Stimulated activated CD4-positive, alpha-beta T cell treated with anti-CD3 and anti-CD28 coated beads, Interleukin-15, amount 100 ng/mL, for 24 hours (primary cell): ENCODE data around the gene CCDC9B.

ENCODE experiments used
- DNase-seq: peaks from one replicate; pipeline ENCODE4 v3.0.0-alpha.2; 2020

The CCDC9B gene

DNA sequence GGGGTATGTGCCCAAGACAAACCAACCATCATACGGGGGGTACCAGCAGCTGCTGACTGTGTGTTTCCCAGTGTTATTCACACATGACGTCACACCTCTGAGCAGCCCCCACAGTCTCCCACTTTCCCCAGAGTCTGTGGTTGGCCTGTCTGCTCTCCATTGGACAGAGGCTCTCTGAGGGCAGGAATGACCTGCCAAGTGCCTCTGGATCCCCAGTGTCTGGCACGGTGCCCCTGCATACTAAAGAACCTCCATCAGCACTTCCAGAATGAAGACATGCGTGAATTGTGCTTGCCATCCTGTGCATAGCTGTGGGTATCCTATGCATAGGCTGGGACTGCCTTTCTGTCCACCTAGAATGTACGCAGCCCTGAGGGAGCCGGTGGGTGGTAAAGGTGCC, 3.5 kb upstream of the CCDC9B start:
- DNase-seq: no peak

DNA sequence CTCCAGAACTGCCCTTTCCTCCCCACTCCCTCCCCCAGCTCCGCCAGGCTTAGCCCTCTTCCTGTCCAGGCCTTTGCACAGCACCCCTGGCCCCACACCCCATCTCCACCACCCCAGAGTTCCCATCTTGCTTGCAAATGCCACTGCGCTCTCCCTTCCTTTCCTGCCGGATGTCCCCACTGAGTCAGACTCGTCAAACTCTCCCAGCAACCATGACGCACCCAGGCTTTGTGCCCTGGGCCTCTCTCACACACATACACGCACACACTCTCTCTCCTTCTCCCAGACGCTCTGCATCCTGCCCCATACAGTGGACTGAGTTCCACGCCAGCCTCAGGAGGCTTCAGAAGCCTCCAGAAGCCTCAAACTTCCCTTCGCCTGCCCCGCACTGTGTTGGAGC, 2.8 kb upstream of the CCDC9B start:
- DNase-seq: no peak

DNA sequence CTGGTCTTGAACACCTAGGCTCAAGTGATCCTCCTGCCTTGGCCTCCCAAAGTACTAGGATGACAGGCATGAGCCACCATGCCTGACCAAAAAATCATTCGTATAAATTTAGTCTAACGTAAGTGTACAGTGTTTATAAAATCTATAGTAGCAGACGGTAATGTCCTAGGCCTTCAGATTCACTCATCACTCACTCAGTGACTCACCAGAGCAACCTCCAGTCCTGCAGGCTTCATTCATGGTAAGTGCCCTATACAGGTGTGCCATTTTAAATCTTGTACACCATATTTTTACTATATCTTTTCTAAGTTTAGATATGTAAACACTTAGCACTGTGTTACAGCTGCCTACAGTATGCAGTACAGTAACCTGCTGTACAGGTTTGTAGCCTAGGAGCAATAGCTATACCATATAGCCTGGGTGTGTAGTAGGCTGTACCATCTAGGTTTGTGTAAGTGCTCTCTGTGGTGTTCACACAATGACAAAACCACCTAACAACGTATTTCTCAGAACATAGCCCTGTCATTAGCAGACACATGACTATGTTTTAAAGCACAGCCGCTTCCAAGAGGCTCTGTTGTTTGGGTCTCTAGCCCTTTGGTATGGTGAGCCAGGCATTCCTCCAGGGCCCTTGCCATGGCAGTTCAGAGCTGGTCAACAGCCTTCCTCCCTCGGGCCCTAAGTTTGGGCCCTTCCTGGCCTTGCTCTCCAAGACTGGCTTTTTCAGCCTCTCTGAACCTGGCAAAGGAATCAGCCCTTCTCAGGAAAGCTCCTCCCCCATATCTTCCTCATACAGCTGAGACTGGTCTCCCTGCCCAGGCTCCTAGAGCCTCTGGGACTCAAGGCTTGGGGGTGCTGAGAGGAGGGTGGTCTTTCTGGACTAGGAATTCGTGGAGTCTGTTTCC, 1.9 kb upstream of the CCDC9B start:
- DNase-seq: no peak

DNA sequence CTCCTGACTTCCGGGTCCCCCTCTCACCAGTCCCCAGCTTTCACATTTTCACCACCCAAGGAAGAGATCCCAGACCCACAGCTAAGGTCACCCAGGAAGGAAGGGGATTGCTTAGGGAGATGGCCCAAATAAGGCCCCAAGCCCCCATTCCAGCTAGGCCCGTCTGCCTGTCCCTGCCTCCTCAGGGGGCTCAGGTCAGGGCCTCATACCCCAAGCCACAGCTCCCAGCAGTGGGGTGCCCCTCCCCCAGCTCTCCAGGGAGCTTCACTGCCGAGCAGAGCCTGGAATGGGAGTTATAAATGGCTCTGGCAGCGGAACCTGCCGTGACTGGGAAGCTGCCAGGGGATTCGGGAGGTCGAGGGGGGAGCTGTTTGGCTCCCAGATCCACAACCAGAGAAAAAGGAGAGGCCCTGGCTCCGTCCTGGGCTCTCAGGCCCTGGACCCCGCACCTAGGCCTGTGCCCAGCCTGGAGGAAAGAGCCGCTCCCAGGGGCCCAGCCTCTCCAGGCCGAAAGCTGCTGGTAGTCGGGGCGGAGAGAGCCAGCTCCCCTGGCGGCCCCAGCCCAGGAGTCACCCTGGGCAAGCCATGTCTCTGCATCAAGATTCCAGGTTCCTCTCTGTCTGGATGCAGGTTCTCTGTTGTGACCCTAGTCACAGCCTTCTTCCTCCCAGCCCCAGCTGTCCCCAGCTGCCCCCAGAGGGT, 550 bp downstream of the CCDC9B start:
- DNase-seq: no peak

DNA sequence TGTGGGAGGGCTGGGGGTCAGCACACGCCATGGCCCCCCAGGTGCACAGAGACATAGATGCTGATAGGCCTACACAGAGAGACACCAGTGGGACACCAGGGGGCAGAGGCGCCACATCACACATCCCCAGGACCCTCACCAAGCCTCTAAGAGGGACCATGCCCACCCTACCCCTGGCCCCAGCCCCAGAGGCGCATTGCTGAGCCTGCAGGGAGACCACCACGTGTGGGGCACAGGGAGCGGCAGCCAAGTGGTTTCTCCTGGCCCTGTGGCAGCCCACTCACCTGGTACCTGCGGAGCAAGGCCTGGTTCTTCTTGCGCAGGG, 1.2 kb downstream of the CCDC9B start:
- no peak for DNase-seq

DNA sequence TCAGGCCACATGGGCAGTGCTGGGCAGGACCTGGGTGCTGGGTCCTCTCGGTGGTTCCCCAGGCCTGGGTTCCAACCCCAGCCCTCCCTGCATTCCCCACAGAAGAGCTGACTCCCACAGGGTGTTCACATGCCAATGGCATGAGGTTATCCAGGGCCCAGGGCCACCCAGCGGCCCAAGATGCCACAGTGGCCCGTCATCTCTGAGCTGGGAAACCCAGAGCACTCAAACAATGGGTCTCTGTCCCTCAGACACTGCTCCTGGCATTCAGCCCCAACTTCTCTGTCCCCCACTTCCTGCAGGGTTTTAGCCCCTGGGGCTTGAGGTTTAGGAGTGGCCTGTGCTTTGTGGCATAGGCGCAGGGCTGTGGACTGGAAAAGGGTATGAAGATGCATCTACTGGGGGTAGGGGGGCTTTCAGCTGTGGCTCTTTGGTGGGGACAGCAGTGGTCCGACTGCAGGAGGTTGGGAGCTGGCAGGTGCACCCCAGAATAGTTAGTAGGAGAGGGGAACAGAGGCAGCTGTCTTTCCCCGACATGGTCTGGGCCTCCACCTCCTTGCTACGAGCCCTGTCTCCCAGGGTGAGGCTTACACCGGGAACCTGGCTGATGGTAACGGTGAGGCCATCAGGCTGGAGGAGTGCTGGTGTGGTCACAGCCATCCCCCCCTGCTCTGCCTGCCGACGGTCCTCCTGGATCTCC, 1.7 kb downstream of the CCDC9B start:
- DNase-seq: no peak

DNA sequence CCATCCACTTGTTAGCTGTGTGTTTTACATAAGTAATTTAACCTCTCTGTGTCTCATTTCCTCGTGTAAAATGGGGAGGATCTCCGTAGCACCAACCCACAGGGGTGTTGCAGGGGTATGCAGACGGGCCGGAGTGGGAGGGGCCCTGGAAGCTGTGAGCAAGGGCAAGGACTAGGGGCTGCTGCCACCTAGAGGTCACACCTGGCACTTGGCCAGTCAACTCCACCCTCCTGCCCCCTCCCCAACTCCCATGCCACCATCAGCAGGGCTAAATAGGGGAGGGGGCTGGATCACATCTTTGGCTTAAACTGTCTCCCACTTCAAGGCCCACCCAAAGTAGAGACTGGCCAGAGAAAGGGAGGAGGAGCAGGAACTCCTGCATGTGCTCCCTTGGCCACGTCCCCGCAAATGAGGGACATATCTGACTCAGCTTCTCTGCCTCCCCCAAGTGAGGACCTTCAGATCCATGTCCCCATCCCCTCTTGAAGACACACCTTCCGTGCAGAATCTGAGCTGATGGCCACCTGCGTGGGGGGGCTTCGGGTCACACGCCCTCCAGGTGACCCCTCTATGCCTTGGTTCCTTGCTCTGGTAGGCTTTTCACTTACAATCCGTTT, 2.6 kb downstream of the CCDC9B start:
- peak; percentile 89 for DNase-seq

DNA sequence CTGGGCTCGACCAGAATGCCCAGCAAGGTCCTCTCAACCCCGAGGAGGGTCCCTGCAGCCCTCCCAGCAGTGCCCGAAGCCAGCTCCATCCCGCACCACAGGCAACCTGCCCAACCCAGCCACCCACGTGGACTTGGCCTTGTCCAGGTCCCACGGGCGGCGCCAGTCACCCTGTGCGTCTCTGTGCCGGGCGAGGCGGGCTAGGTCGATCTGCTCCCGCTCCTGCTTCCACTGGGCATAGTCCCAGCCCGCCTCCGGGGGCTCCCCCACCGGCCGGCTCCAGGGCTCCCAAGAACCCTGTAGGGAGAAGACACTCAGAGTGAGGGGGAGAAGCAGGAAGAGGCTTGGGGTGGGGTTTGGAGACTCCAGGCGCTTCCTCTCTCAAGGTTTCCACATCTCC, 3.1 kb downstream of the CCDC9B start:
- DNase-seq: no peak

DNA sequence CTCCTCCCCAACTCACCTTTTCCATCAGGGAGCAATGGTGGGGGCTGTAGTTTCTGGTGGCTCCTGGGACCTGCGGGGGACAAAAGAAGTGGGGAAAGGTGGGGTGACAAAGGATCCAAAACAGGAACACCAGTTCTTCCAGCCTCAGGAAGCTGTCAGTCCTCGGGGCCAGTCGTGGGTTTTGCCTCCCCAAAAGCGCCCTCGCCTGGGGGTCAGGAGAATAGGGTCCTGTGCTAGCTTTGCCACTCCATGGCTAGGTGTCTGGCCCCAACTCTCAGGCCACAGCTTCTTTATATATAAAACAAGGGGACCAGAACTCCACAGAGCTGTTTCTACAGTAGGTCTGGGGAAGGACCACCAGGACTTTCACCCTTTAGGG, 4.0 kb downstream of the CCDC9B start:
- peak; percentile 20 for DNase-seq

DNA sequence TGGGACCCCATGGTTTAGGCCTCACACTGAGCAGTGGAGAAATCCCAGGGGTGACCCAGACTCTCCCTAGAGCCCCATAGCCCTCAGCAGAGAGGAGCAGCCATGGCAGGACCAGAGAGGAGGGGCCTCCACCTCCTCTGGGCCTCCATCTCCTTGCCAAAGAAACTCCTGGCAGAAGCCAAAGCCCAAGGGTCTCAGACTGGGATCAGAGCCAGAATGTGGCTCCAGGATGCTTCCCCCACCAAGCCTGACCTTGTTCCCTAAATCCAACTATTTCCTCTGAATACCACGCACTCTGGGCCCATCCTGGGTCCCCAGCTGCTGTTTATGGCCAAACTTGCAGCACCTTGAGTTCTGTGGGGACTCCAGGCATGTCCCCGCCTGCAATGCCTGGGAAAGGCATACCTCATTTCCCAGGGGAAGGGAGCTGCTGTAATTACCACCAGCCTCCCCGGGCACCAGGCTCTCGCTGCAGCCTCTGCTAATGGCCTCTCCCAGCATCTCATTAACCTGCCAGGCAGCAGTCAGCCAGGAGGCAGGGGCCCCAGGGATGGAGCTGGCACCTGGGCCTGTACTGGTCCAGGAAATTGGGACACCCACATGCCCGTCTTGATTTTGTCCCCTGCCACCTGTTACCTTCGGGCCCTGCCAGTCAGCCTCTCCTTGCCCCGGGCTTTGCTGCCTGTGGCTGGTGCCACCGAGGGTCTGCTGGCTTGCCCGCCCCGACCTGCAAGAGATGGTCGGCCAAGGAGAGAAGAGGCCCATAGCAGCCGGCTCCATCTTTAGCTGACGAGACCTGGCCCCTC, 4.6 kb downstream of the CCDC9B start:
- no peak for DNase-seq

DNA sequence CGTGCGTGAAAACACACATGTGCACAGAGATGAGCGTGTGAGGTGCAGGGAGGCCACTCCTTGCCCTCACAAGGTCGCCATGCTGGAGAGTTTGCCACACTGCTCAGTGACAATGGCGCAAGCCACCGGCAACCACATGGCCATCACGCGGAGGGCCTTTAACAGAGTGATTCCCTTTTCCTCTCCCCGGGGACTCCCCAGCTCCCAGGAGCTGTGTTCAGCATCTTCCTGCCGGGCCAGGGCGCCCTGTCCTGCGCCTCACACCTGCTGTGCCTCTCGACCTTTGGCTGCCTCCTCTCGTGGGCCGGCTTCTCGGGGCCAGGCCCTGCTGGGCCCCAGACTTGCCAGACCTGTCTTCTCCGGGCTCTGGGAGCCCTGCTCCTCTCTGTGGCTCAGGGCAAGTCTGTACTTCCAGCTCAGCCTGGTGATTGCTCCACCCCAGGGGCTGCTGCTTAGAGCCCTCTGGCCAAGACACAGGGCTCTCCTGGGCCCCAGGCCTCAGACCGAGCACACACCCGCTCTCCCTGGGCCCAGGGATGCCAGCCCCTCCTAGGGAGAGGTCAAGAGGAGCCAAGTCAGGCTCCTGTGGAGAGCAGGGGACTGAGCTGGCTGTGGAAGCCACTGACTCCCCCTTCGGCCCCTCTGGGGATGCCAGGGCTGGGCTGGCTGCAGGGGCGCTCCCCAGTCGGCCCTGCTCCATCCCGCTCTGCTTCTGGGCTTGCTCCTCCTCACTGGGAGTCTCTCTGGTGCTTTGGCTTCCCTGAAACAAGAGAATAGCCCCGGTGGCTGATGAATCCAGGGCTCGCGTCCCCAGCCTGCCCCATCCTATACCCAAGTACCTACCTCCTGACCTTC, 5.6 kb downstream of the CCDC9B start:
- no peak for DNase-seq

DNA sequence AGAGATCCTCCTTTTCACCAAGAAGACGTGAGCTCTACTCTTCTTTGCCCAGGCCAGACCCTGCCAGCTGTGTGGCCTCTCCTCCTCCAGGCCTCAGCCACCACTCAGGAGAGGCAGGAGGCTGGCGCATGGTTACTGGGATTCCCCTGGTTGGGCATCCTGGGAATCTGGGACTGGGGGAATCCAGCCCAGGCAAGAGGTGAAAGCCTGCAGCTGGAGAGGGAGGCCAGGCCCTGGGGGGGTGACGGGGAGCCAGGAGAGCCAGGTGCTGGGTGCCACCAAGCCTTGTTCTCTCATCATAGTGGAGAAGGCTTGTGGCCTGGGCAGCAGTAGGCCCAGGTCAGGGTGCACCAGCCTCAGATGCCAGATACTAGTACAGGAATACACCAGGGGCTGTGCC, 6.2 kb downstream of the CCDC9B start:
- DNase-seq: no peak

DNA sequence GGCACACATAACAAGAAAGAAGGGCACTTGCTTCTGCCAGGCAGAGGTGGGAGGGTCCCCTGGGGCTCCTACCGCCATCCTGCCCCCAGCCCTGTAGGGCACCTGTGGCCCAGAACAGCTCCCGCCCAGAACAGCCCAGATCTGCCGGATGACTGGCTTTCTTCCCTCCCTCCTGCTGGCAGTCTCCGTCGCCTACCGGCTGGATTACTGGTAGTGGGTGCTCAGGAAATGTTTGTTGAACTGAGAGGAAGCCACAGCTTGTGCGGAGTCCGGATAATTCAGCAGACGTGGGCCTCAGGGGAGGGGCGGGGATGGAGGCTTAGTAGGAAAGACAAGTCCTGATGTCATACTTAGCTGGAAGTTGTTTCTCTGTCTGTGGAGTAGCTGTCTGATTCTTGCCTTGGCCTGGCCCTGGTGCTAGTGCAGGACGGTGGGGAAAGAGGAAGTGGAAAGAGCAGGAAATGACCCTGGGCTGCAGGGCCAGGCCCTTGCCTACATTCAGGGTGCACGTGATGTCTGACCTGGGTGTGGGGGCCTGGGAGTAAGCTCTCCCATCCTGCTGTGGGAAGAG, 6.7 kb downstream of the CCDC9B start:
- DNase-seq: peak; percentile 51

DNA sequence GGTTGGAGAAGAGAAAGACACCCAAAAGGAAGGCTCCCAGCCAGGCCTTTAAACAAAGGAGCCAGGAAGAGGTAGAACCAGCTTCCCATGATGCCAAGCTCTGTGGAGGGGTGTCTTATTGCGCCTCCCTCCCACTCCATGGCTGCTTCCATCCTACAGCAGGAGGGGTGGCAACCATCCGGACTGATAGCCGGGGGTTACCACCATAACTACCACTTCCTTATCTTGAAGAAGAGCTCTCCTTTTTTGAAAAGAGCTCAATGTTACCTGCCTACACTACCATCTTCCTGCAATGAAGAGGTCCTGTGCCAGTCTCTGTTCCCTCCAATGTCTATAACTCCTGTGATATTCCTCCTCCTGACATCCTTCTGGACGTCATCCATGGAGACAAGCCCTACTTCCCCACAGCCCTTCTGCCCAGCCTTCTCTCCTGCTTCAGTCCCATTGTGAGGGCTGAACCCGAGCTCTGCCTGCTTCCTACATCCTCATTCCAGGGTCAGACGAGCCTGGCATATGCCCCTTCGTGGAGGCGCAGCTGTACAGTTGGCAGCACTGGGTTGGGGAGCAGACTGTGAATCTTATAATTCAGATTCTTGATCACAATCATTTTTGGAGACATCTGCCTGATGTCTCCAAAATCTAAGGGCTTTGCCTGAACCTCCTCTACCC, 8.5 kb downstream of the CCDC9B start:
- DNase-seq: no peak

DNA sequence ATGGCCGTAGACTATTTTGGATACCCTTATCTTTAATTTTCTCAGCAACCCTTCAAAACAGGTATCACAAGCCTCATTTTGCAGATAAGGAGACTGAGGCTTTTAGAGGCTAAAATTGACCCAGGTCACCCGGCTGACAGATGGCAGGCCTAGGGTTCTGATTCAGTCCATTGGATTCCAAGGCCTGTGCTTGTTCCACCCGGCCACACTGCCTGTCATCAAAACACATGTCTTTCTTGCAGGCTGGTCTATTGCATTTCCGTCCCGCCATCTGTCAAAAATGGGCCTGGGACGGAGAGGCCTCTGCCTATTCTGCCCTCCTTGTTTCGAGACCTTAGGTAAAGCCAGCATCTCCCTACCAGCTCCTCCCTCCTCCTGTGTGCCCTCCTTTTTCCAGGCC, 9.1 kb downstream of the CCDC9B start:
- DNase-seq: no peak

DNA sequence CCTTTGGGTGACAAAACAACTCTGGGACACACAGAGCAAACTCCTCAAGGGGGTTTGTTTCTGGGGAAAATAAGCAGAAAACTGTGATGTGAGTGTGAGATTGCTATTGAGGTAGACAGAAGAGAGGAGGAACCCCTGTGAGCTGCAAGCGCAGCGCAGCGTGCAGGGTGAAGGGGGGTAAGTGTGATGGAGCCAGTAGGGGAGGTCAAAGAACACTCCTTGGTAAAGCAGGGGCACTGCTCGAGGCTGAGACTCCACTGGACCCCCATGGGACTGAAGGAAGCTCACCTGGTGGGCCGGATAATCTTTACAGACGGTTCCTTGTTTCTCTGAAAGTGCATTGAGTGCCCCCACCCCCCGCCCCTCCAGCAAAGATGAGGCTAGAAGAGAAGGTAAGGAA, 9.7 kb downstream of the CCDC9B start:
- DNase-seq: no peak

DNA sequence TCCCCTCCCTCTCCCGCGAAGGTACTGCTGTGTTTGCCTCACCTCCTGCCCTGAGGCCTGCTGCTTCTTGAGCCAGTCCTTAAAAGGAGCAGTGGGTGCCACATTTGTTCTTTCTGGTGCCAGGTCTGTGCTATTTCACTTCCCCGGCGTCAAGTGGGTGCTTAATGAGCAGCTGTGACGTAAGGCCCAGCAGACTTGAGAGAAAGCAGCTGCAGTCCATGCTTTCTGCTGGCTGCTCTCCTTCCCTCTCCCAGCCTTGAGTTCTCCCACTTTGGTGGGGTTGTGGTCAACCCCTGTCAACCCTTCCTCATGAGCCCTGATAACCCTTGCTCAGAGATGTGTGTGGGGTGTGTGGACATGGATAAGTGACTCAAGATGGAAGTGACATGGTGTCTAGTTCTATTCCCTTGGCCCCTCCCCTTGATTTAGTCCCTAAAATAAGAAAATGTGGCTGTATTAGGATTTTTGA, 10.3 kb downstream of the CCDC9B start:
- no peak for DNase-seq

DNA sequence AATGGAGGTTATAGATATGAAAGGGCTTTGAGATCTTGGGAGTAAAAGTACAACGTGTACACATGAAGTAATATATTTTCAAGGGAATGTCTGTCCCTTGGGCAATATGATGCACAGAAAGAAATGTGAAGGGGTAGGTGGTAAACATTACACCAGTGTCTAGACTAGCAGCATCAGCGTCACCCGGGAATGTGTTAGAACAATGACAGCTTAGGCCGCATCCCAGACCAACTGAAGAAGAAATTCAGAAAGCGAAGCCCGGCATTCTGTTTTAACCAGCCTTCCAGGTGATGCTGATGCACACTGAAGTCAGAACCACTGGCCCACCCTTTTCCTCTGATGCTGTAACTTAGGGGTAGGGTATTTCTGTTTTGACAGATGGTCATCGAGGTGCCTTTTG, 10.9 kb downstream of the CCDC9B start:
- no peak for DNase-seq

DNA sequence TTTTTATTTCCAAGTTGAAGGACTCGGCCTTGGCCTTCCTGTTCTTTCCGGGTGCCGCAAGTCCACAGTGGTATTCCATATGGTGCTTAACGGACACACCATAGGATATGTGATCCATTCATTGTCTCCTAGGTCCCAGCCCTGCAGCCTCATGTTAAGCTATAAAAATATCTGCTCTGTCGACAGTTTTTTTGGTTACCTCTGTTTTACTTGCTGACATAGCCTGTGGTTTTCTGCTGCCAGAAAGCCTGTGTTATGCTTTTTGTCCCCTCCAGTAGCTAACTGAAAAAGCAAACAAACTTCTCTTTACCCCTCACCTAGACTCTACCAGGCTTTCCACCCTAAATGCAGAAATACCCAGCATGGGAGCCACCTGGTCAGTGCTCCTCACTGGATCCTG, 12.0 kb downstream of the CCDC9B start:
- no peak for DNase-seq

DNA sequence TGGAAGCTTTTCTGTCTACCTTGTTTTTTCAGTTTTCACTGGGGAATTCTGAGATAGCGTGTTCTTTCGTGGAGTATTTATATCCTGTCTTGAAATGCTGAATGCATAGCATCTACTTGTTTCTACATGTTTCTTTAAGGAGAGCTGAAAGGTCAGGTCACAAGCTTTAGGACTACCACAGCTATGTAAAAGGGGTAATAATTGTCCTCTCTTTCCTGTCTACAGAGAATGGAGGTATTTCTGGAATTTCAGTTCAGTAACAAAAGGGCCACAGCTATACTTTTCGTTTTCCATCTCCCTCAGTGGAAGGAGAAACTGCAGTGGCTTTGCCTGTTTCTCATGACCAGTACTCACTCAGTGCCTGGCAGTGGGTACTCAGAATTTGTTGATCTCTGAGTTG, 12.6 kb downstream of the CCDC9B start:
- DNase-seq: no peak

DNA sequence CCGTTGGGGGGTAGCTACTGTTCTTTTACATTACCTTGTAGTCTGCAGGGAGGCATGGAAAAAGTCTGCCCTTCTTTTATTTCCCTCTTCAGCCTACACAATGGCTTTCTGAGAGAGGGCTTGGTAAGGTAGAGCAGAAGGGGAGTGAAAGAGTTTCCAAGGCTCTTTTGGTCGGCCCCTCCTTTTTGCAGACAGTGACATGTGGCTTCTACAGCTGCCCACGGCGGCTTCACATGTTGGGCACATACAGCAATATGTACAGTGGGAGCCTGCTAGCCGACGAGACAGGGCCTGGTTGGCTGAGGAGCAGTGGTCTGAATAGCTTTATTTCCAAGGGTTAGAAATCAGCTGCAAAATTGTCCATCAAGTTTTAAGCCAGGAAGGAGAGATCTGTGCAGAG, 13.3 kb downstream of the CCDC9B start:
- DNase-seq: no peak
